WTC11 (cell line): ENCODE data around the gene IRF8. TPM values are rescaled to one million over a fixed set of nuclear protein-coding genes. Genes with fewer than 3 reads are reported as not detected.
A peak's percentile ranks its signal among the peaks of the same experiment; 100 is the strongest.

Experiments
- ATAC-seq: fragments of 200-7000 bp; cut with Tn5 transposase; 2 replicates; pipeline ENCODE4 v1.10.0; 2021; ENCODE audit warnings: mild to moderate bottlenecking, moderate library complexity
- CTCF ChIA-PET: fragments of 300-600 bp; sonication (Branson Sonifier 250); formaldehyde crosslinking; loops from one replicate; lab custom pipeline; 2021; ENCODE audit warnings: antibody characterized with exemption; lab: Charles Lee
- POLR2A ChIA-PET: fragments of 350-600 bp; sonication (Branson Sonifier 250); formaldehyde crosslinking; loops from one replicate; lab custom pipeline; 2021; ENCODE audit warnings: antibody characterized with exemption; lab: Charles Lee
- DNase-seq: peaks from one replicate; pipeline ENCODE4 v3.0.0; 2021; ENCODE audit warnings: low spot score
- H3K27ac Mint-ChIP-seq: 2 replicates; pipeline ENCODE4 v1.8.0; 2021; ENCODE audit warnings: mixed read lengths
- H3K27me3 Mint-ChIP-seq: 2 replicates; pipeline ENCODE4 v1.8.0; 2021; ENCODE audit warnings: low read depth, mild to moderate bottlenecking, moderate library complexity, mixed read lengths
- H3K36me3 Mint-ChIP-seq: 2 replicates; pipeline ENCODE4 v1.8.0; 2021; ENCODE audit warnings: mixed read lengths
- H3K4me1 Mint-ChIP-seq: 2 replicates; pipeline ENCODE4 v1.8.0; 2022; ENCODE audit warnings: mixed read lengths
- H3K4me3 Mint-ChIP-seq: 2 replicates; pipeline ENCODE4 v1.8.0; 2021; ENCODE audit warnings: mild to moderate bottlenecking, moderate library complexity, mixed read lengths
- H3K9me3 Mint-ChIP-seq: 2 replicates; pipeline ENCODE4 v1.8.0; 2021; ENCODE audit warnings: mixed read lengths
- AR ChIP-seq: fragments of 250-450 bp; sonication (Bioruptor Pico); IDR thresholded peaks from 2 replicates; pipeline ENCODE4 v1.9.0; 2021; ENCODE audit warnings: mild to moderate bottlenecking
- ATF2 ChIP-seq: sonication (generic); formaldehyde crosslinking; IDR thresholded peaks from 2 replicates; pipeline ENCODE4 v1.8.1; 2022; ENCODE audit warnings: low read depth, missing genetic modification reagents, borderline replicate concordance
- CDX4 ChIP-seq: fragments of 250-450 bp; sonication (Bioruptor Pico); IDR thresholded peaks from 2 replicates; pipeline ENCODE4 v1.9.0; 2021; ENCODE audit warnings: moderate library complexity, mild to moderate bottlenecking, inconsistent platforms, borderline replicate concordance
- ELF4 ChIP-seq: sonication (generic); formaldehyde crosslinking; IDR thresholded peaks from 2 replicates; pipeline ENCODE4 v1.8.1; 2022; ENCODE audit warnings: low read depth, mild to moderate bottlenecking, moderate library complexity, missing genetic modification reagents
- FOXP4 ChIP-seq: sonication (generic); formaldehyde crosslinking; IDR thresholded peaks from 2 replicates; pipeline ENCODE4 v1.8.0; 2022; ENCODE audit warnings: mild to moderate bottlenecking, missing genetic modification reagents
- HMGA2 ChIP-seq: fragments of 250-450 bp; sonication (Bioruptor Pico); IDR thresholded peaks from 2 replicates; pipeline ENCODE4 v1.4.0; 2021; ENCODE audit warnings: mild to moderate bottlenecking, moderate library complexity
- NR1H2 ChIP-seq: sonication (generic); formaldehyde crosslinking; IDR thresholded peaks from 2 replicates; pipeline ENCODE4 v1.9.0; 2021; ENCODE audit warnings: mild to moderate bottlenecking, moderate library complexity, missing genetic modification reagents
- SMAD4 ChIP-seq: sonication (generic); formaldehyde crosslinking; IDR thresholded peaks from 2 replicates; pipeline ENCODE4 v1.8.0; 2022; ENCODE audit warnings: mild to moderate bottlenecking, missing genetic modification reagents
- SP1 ChIP-seq: sonication (generic); formaldehyde crosslinking; conservative IDR thresholded peaks from 2 replicates; pipeline ENCODE4 v1.8.1; 2022; ENCODE audit warnings: missing genetic modification reagents
- TP53 ChIP-seq: sonication (generic); formaldehyde crosslinking; IDR thresholded peaks from 2 replicates; pipeline ENCODE4 v1.8.1; 2023; ENCODE audit warnings: mild to moderate bottlenecking, missing genetic modification reagents
- ZNF263 ChIP-seq: sonication (generic); formaldehyde crosslinking; IDR thresholded peaks from 2 replicates; pipeline ENCODE4 v1.8.1; 2022; ENCODE audit warnings: low read depth, mild to moderate bottlenecking, moderate library complexity, missing genetic modification reagents
- total RNA-seq: library from RNA; stranded (reverse); gene quantifications from 3 replicates; pipeline ENCODE4 v1.2.3, GENCODE V29; 2021
- TF ChIP-seq, protein P1 (sequence below): sonication (generic); formaldehyde crosslinking; conservative IDR thresholded peaks from 2 replicates; pipeline ENCODE4 v1.8.1; 2022; ENCODE audit warnings: mild to moderate bottlenecking, missing genetic modification reagents
- TF ChIP-seq, protein P2 (sequence below): sonication (generic); formaldehyde crosslinking; IDR thresholded peaks from 2 replicates; pipeline ENCODE4 v1.8.1; 2023; ENCODE audit warnings: mild to moderate bottlenecking, missing genetic modification reagents, moderate library complexity
- TF ChIP-seq, protein P3 (sequence below): fragments of 200-600 bp; IDR thresholded peaks from 2 replicates; pipeline ENCODE4 v1.8.0; 2022; ENCODE audit warnings: antibody characterized with exemption
- TF ChIP-seq, protein P4 (sequence below): sonication (generic); formaldehyde crosslinking; IDR thresholded peaks from 2 replicates; pipeline ENCODE4 v1.8.1; 2023; ENCODE audit warnings: mild to moderate bottlenecking, moderate library complexity, missing genetic modification reagents

The IRF8 gene
- total RNA-seq, 1 experiment from 2014 or later = 1.1 TPM

DNA sequence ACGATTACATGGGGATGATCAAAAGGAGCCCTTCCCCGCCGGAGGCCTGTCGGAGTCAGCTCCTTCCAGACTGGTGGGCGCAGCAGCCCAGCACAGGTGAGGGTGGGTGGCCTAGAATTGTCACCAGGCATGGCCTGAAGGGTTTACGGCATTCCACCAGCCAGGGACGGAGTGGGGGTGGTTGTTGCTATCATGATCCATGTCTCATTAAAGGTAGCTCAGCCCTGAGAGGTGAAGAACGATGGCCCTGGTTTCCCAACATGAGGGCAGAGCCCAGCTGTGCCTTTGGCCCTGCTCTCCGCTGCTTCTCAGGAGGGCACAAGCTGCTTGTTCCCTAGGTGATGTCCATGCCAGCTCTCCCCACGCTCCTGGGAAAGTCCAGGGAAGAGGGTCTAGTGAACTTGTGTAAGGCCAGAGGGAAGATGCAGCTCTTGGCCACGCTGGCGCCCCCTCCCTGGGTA, 14.2 kb downstream of the IRF8 start (continued):
- TF ChIP-seq, protein P1, sequence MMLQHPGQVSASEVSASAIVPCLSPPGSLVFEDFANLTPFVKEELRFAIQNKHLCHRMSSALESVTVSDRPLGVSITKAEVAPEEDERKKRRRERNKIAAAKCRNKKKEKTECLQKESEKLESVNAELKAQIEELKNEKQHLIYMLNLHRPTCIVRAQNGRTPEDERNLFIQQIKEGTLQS (CRISPR knock-in tag) = no peak
- TF ChIP-seq, protein P2, sequence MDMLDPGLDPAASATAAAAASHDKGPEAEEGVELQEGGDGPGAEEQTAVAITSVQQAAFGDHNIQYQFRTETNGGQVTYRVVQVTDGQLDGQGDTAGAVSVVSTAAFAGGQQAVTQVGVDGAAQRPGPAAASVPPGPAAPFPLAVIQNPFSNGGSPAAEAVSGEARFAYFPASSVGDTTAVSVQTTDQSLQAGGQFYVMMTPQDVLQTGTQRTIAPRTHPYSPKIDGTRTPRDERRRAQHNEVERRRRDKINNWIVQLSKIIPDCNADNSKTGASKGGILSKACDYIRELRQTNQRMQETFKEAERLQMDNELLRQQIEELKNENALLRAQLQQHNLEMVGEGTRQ = no peak
- TF ChIP-seq, protein P3, sequence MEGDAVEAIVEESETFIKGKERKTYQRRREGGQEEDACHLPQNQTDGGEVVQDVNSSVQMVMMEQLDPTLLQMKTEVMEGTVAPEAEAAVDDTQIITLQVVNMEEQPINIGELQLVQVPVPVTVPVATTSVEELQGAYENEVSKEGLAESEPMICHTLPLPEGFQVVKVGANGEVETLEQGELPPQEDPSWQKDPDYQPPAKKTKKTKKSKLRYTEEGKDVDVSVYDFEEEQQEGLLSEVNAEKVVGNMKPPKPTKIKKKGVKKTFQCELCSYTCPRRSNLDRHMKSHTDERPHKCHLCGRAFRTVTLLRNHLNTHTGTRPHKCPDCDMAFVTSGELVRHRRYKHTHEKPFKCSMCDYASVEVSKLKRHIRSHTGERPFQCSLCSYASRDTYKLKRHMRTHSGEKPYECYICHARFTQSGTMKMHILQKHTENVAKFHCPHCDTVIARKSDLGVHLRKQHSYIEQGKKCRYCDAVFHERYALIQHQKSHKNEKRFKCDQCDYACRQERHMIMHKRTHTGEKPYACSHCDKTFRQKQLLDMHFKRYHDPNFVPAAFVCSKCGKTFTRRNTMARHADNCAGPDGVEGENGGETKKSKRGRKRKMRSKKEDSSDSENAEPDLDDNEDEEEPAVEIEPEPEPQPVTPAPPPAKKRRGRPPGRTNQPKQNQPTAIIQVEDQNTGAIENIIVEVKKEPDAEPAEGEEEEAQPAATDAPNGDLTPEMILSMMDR = no peak
- TF ChIP-seq ATF2 (CRISPR knock-in tag) = no peak
- TF ChIP-seq, protein P4, sequence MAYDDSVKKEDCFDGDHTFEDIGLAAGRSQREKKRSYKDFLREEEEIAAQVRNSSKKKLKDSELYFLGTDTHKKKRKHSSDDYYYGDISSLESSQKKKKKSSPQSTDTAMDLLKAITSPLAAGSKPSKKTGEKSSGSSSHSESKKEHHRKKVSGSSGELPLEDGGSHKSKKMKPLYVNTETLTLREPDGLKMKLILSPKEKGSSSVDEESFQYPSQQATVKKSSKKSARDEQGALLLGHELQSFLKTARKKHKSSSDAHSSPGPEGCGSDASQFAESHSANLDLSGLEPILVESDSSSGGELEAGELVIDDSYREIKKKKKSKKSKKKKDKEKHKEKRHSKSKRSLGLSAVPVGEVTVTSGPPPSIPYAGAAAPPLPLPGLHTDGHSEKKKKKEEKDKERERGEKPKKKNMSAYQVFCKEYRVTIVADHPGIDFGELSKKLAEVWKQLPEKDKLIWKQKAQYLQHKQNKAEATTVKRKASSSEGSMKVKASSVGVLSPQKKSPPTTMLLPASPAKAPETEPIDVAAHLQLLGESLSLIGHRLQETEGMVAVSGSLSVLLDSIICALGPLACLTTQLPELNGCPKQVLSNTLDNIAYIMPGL (CRISPR knock-in tag) = no peak

DNA sequence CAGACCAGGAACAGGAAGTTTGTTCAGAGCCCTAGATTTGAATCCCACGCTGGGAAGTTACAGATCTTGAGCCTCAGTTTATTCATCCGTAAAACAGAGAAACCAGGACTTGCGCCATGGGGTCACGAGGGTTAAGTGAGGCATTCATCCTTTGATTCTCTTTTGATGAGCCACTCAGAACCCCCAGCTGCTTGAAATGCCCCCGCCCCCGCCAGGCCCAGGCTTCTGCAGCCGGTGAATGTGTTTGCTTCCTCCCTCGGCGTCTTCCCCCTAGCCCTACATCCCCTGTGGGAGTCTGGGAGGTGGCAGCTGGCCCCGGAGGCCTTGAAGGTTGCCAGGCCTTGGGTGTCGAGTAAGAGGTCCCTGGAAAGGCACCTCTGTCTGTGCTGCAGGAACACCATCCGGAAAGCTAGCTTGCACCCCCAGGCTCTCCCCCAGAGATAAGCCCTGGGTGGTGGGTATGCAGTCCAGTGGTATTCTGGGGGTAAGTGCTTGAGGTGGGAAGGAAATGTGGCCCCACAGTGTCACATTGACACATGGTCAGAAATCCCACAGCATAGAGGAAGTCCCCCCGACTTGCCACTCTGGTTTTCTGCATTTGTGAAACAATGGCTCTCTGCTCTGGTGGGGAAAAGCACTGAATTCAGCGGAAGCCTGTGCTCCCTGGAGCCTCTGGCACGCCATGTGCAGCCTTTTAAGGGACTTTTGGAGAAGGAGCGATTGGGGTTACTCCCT, 14.9 kb downstream of the IRF8 start:
- peak; percentile 25; the same call in 1 of the 2 replicates for ATAC-seq
- H3K27ac Mint-ChIP-seq = no peak overlapping the region
- CTCF ChIA-PET = interaction anchor here (1.0 to 1.4 kb wide), 4 partner anchors 11 to 95 kb away, joined by 4 to 6 read pairs (median 4); partner anchors contain the start of gene IRF8

GRCh38 chr16:85914423-85914794, 15.4 kb downstream of the IRF8 start:
- CTCF ChIA-PET = interaction anchor here (0.8 to 1.4 kb wide), 3 partner anchors 16 to 95 kb away, joined by 4 to 6 read pairs (median 4); partner anchors contain the start of gene IRF8
- no peak overlapping the region for H3K27ac Mint-ChIP-seq
- TF ChIP-seq ATF2 (CRISPR knock-in tag) (no peak), ZNF263 (CRISPR knock-in tag) (no peak), TP53 (CRISPR knock-in tag) (no peak), CDX4 (CRISPR knock-in tag) (no peak), SMAD4 (CRISPR knock-in tag) (no peak), AR (CRISPR knock-in tag) (no peak), HMGA2 (CRISPR knock-in tag) (no peak)

More for the DNA sequence above, 14.9 kb downstream of the IRF8 start:
- POLR2A ChIA-PET = no interaction called here
- TF ChIP-seq ELF4 (CRISPR knock-in tag) (no peak), SP1 (CRISPR knock-in tag) (no peak), NR1H2 (no peak), FOXP4 (no peak)
- H3K4me1 Mint-ChIP-seq = peaks cover 29% of the 10 kb centered on the region
- no peak for DNase-seq
- peaks cover 6% of the 10 kb centered on the region for H3K27me3 Mint-ChIP-seq
- H3K9me3 Mint-ChIP-seq = no peaks in the 10 kb centered on the region
- H3K4me3 Mint-ChIP-seq = no peak overlapping the region
- no peaks in the 10 kb centered on the region for H3K36me3 Mint-ChIP-seq

More at GRCh38 chr16:85914423-85914794, 15.4 kb downstream of the IRF8 start:
- Mint-ChIP-seq H3K4me1 (peaks cover 29% of the 10 kb centered on the region), H3K27me3 (peaks cover 6% of the 10 kb centered on the region), H3K9me3 (no peaks in the 10 kb centered on the region), H3K4me3 (no peak overlapping the region), H3K36me3 (no peaks in the 10 kb centered on the region)
- DNase-seq (no peak), ATAC-seq (no peak)
- POLR2A ChIA-PET = no interaction called here
